Measurements from ENCODE around the gene TAS1R3.

DNA sequence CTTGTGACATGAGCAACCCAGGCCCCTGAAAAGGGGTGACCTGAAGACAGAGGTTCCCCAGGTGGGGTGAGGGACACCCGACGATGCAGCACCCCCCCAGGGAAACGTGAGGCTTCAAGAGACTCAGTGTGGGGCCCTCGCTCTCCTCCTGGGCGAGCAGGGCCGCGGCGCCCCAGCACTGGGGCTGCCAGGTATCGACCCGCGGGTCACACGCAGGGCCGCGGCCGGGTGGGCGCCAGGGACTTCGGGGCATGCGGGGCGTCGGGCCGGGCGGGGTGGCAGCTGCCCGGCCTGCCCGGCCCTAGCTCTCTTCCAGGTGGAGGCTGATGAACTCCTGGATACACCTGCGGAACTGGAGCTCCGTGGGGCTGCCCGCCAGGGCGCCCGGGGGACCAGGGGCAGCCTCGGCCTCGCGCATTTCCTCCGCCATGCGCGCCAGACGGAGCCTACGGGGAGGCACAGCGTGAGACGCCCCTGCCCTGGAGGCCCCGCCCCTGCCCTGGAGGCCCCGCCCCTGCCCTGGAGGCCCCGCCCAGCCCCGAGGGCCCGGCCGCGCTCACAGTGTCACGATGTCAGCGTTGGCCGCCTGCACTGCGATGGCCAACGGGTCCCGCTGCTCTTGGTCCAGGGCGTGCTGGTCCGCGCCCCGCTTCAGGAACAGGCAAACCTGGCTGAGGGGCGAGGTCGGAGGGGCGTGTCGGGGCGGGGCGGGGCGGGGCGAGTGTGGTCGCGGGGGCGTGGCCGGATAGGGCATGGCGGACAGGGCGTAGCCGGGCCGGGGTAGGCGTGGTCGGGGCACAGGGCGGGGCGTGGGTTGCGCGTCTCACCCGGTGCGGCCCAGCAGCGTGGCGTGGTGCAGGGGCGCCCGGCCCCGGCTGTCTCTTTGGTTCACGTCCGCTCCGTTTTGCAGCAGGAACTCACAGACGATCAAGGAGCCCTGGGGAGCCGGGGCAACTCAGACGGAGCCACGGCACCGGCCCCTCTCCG is 37.5 kb upstream of the TAS1R3 start:
- TF ChIP-seq BHLHE40 (IDR thresholded peaks at IDR 0.05; ENCODE audit: borderline replicate concordance) (no peak), SP1 (IDR thresholded peaks at IDR 0.05) (no peak), FOXA1 (IDR thresholded peaks at IDR 0.05) (no peak), ZNF384 (IDR thresholded peaks at IDR 0.05) (no peak), TARDBP (IDR thresholded peaks at IDR 0.05) (no peak)
- TF ChIP-seq, protein P1, sequence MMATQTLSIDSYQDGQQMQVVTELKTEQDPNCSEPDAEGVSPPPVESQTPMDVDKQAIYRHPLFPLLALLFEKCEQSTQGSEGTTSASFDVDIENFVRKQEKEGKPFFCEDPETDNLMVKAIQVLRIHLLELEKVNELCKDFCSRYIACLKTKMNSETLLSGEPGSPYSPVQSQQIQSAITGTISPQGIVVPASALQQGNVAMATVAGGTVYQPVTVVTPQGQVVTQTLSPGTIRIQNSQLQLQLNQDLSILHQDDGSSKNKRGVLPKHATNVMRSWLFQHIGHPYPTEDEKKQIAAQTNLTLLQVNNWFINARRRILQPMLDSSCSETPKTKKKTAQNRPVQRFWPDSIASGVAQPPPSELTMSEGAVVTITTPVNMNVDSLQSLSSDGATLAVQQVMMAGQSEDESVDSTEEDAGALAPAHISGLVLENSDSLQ (IDR thresholded peaks at IDR 0.05) = no peak
